Hepatocyte (in vitro differentiated cells): ENCODE data around the gene SYT8.

Experiments
- EZH2phosphoT487 ChIP-seq: fragments of 200-600 bp; sonication (generic); IDR thresholded peaks from one replicate; pipeline ENCODE4 v1.6.1; 2018; ENCODE audit warnings: antibody characterized with exemption, mild to moderate bottlenecking, low read depth, moderate library complexity; ENCODE audit not compliant: unreplicated experiment, severe bottlenecking
- TF ChIP-seq, protein P1 (sequence below): fragments of 200-600 bp; sonication (generic); IDR thresholded peaks from 2 replicates; pipeline ENCODE4 v1.5.1; 2016; ENCODE audit warnings: antibody characterized with exemption, mild to moderate bottlenecking; ENCODE audit not compliant: poor library complexity

DNA sequence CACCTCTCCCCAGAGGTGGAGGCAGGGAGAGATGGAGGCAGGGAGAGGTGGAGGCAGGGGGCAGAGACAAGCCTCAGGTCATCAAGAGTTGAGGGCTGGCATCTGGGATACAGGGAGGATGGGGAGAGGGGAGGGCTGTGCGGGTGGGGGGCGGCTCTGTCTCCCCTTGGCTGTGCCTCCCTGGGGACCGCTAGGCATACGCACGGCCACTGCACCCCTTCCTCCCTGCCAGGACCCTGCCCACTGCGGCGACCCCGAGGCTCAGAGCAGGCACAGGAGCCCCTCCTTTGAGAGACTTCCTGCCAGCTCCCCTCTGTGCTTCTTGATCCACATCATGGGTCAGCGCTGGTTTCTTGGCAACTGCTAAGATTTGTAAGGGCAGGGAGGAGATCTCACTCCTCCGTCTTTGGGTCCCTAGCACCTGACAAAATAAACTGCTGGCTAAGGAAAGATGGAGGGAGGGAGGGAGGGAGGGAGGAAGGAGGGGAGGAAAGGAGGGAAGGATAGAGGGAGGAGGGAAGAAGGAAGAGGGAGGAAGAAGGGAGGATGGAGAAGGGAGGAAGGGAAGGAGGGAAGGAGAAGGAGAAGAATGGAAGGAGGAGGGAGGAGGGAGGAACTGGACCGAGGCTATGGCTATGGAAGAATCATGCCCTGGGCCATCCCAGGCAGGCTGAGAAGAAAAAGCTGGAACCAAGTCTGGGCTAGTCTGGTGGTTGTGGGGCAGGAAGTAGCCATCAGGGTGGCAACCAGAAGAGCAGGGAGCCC is 38.4 kb downstream of the SYT8 start:
- TF ChIP-seq EZH2phosphoT487, result no peak
- TF ChIP-seq, protein P1, sequence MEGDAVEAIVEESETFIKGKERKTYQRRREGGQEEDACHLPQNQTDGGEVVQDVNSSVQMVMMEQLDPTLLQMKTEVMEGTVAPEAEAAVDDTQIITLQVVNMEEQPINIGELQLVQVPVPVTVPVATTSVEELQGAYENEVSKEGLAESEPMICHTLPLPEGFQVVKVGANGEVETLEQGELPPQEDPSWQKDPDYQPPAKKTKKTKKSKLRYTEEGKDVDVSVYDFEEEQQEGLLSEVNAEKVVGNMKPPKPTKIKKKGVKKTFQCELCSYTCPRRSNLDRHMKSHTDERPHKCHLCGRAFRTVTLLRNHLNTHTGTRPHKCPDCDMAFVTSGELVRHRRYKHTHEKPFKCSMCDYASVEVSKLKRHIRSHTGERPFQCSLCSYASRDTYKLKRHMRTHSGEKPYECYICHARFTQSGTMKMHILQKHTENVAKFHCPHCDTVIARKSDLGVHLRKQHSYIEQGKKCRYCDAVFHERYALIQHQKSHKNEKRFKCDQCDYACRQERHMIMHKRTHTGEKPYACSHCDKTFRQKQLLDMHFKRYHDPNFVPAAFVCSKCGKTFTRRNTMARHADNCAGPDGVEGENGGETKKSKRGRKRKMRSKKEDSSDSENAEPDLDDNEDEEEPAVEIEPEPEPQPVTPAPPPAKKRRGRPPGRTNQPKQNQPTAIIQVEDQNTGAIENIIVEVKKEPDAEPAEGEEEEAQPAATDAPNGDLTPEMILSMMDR, result no peak
